PC-9 (cell line): ENCODE measurements around the gene MACROD2. TPM values are rescaled to one million over a fixed set of nuclear protein-coding genes. Genes with fewer than 3 reads are reported as not detected.
A peak's percentile ranks its signal among the peaks of the same experiment; 100 is the strongest.

Experiments used
- BruUV-seq: library from RNA; stranded (reverse); fragments of 400-500 nt; replicated peaks from 2 replicates; lab custom pipeline; 2021; lab: Mats Ljungman, UMichigan
- CTCF ChIA-PET: fragments of 300-600 bp; sonication (Branson Sonifier 250); formaldehyde crosslinking; loops from one replicate; lab custom pipeline; 2022; ENCODE audit warnings: antibody characterized with exemption; lab: Charles Lee
- POLR2A ChIA-PET: fragments of 300-600 bp; sonication (Branson Sonifier 250); formaldehyde crosslinking; loops from one replicate; lab custom pipeline; 2022; ENCODE audit warnings: antibody characterized with exemption; ENCODE audit not compliant: unreplicated experiment; lab: Charles Lee
- DNase-seq, 2 experiments: peaks; one replicate each; pipeline versions ENCODE4 v3.0.0 to v3.0.0-alpha.2; 2015 to 2022; ENCODE audit warnings: mixed read lengths in 1 of 2
- H2AFZ ChIP-seq: fragments of 200-600 bp; sonication (generic); 2 replicates; pipeline ENCODE4 v1.8.1; 2017; ENCODE audit warnings: antibody characterized with exemption
- H3F3A ChIP-seq: fragments of 200-600 bp; sonication (generic); 2 replicates; pipeline ENCODE4 v1.8.1; 2017; ENCODE audit warnings: antibody characterized with exemption, mild to moderate bottlenecking, low read depth; ENCODE audit not compliant: insufficient read depth
- H3K27ac ChIP-seq: fragments of 200-600 bp; sonication (generic); 2 replicates; pipeline ENCODE4 v1.6.1; 2016; ENCODE audit warnings: mixed run types
- H3K27me3 ChIP-seq: fragments of 200-600 bp; sonication (generic); 2 replicates; pipeline ENCODE4 v1.6.1; 2016; ENCODE audit warnings: low read depth, mixed run types; ENCODE audit not compliant: insufficient read depth
- H3K36me3 ChIP-seq: fragments of 200-600 bp; sonication (generic); 2 replicates; pipeline ENCODE4 v1.6.1; 2016; ENCODE audit warnings: low read depth, mixed run types
- H3K4me1 ChIP-seq: fragments of 200-600 bp; sonication (generic); replicated peaks from 2 replicates; pipeline ENCODE4 v1.6.1; 2016; ENCODE audit warnings: mixed run types; ENCODE audit not compliant: insufficient read depth
- H3K4me2 ChIP-seq: fragments of 200-600 bp; sonication (generic); 2 replicates; pipeline ENCODE4 v1.6.1; 2017; ENCODE audit warnings: mixed run types
- H3K4me3 ChIP-seq: fragments of 200-600 bp; sonication (generic); 2 replicates; pipeline ENCODE4 v1.6.1; 2016; ENCODE audit warnings: mixed run types
- H3K79me2 ChIP-seq: fragments of 200-600 bp; sonication (generic); 2 replicates; pipeline ENCODE4 v1.6.1; 2017; ENCODE audit warnings: low read depth, mixed run types
- H3K9me2 ChIP-seq: fragments of 200-600 bp; sonication (generic); 2 replicates; pipeline ENCODE4 v1.8.1; 2017; ENCODE audit warnings: mild to moderate bottlenecking; ENCODE audit not compliant: insufficient read depth
- H3K9me3 ChIP-seq: fragments of 200-600 bp; sonication (generic); 2 replicates; pipeline ENCODE4 v1.8.1; 2016; ENCODE audit warnings: low read depth; ENCODE audit not compliant: insufficient read depth
- H4K20me1 ChIP-seq: fragments of 200-600 bp; sonication (generic); 2 replicates; pipeline ENCODE4 v1.8.1; 2017; ENCODE audit not compliant: insufficient read depth
- CTCF ChIP-seq: fragments of 200-600 bp; sonication (generic); conservative IDR thresholded peaks from 2 replicates; pipeline ENCODE4 v1.6.1; 2017; ENCODE audit warnings: mixed run types, antibody characterized with exemption, mild to moderate bottlenecking, moderate library complexity
- EZH2 ChIP-seq: fragments of 200-600 bp; sonication (generic); IDR thresholded peaks from 2 replicates; pipeline ENCODE4 v1.8.0; 2017; ENCODE audit warnings: antibody characterized with exemption, low read depth
- intact Hi-C: fragments of 100-400 bp; cut with micrococcal nuclease; formaldehyde crosslinking; loops from one replicate; pipeline ENCODE4 v1.10.0; 2022; ENCODE audit not compliant: unreplicated experiment
- total RNA-seq: library from RNA; stranded (reverse); gene quantifications from 2 replicates; pipeline ENCODE4 v1.2.3, GENCODE V29; 2021

Gene MACROD2
- total RNA-seq, 1 experiment from 2014 or later = 11.4 TPM

- no peak overlapping the region for H3K4me3 ChIP-seq
- H3K9me2 ChIP-seq = no peaks in the 10 kb centered on the region
- no peak overlapping the region for H2AFZ ChIP-seq
- no peak overlapping the region for H3K4me2 ChIP-seq
- no peaks in the 10 kb centered on the region for H3K79me2 ChIP-seq
- POLR2A ChIA-PET = no interaction called here
- CTCF ChIA-PET = no interaction called here
- intact Hi-C loops = loop anchor here (5.0 to 10.0 kb wide), 3 partner anchors 87 to 540 kb away; partner anchors contain the start of gene FLRT3
- no peak overlapping the region for H3K27ac ChIP-seq
- H4K20me1 ChIP-seq = no peaks in the 10 kb centered on the region
- no TSS peak for BruUV-seq
- H3K36me3 ChIP-seq = no peaks in the 10 kb centered on the region
- TF ChIP-seq CTCF (no peak), EZH2 (no peak)
- peaks cover 11% of the 10 kb centered on the region for H3F3A ChIP-seq
- no peaks in the 10 kb centered on the region for H3K9me3 ChIP-seq
- H3K27me3 ChIP-seq = no peaks in the 10 kb centered on the region
- DNase-seq = no peak
- H3K4me1 ChIP-seq = peaks cover 7% of the 10 kb centered on the region; the same call in 1 of the 2 replicates
Measured at GRCh38 chr20:14877301-14878028, 882.1 kb downstream of the MACROD2 start.

- Histone ChIP-seq H4K20me1 (no peaks in the 10 kb centered on the region), H3K4me2 (peak overlapping the region; percentile 46), H3K79me2 (no peaks in the 10 kb centered on the region), H2AFZ (no peak overlapping the region), H3K4me3 (no peak overlapping the region), H3K4me1 (peaks cover 7% of the 10 kb centered on the region; the same call in 1 of the 2 replicates), H3K27ac (peak overlapping the region; percentile 93), H3K9me3 (no peaks in the 10 kb centered on the region), H3F3A (peaks cover 11% of the 10 kb centered on the region), H3K9me2 (no peaks in the 10 kb centered on the region), H3K36me3 (no peaks in the 10 kb centered on the region), H3K27me3 (no peaks in the 10 kb centered on the region)
- CTCF ChIA-PET = no interaction called here
- intact Hi-C loops = loop anchor here (1.0 to 10.0 kb wide), 5 partner anchors 86 to 541 kb away; partner anchors contain the start of gene FLRT3
- POLR2A ChIA-PET = no interaction called here
- no peak for TF ChIP-seq CTCF
- TF ChIP-seq EZH2 = no peak
- DNase-seq = no peak
- no TSS peak for BruUV-seq
Measured at GRCh38 chr20:14878676-14879019, 883.3 kb downstream of the MACROD2 start.

- Histone ChIP-seq H4K20me1 (no peaks in the 10 kb centered on the region), H3F3A (peaks cover 11% of the 10 kb centered on the region), H3K4me2 (peak overlapping the region; percentile 46), H2AFZ (no peak overlapping the region), H3K36me3 (no peaks in the 10 kb centered on the region), H3K79me2 (no peaks in the 10 kb centered on the region), H3K9me3 (no peaks in the 10 kb centered on the region), H3K27me3 (no peaks in the 10 kb centered on the region), H3K4me3 (no peak overlapping the region), H3K4me1 (peaks cover 7% of the 10 kb centered on the region; the same call in 1 of the 2 replicates), H3K9me2 (no peaks in the 10 kb centered on the region), H3K27ac (peak overlapping the region; percentile 93)
- no peak for TF ChIP-seq CTCF
- ChIA-PET CTCF (interaction anchor here (0.5 kb wide), 1 partner anchor 154 kb away, joined by 3 read pairs; no protein-coding TSS in a partner anchor), POLR2A (interaction anchor here (0.7 kb wide), 2 partner anchors 12 to 75 kb away, joined by 4 to 6 read pairs; no protein-coding TSS in a partner anchor)
- BruUV-seq = no TSS peak
- intact Hi-C loops = loop anchor here (1.0 to 10.0 kb wide), 5 partner anchors 86 to 542 kb away; partner anchors contain the start of gene FLRT3
- peak in 1 of 2 experiments; percentile 88 for DNase-seq
Measured at GRCh38 chr20:14879020-14879697, 883.8 kb downstream of the MACROD2 start.
